Muscle layer of duodenum (tissue), 2 donors: ENCODE data around the gene PRKAG1.

Experiments used
- H3K27ac ChIP-seq: one replicate; pipeline ENCODE4 v1.7.0; 2013; ENCODE audit warnings: mild to moderate bottlenecking, low read length
- H3K27me3 ChIP-seq: one replicate; pipeline ENCODE4 v1.7.0; 2013; ENCODE audit warnings: low read depth, mild to moderate bottlenecking, control low read depth, low read length
- H3K36me3 ChIP-seq, 2 donors: one replicate each; pipeline ENCODE4 v1.7.0; 2013; ENCODE audit warnings: low read length in 2 of 2, control low read depth in 1 of 2, mild to moderate bottlenecking in 1 of 2; ENCODE audit not compliant: insufficient read depth in 2 of 2, control insufficient read depth in 1 of 2
- H3K4me1 ChIP-seq, 2 donors: one replicate each; pipeline ENCODE4 v1.7.0; 2013; ENCODE audit warnings: low read length in 2 of 2, mild to moderate bottlenecking in 2 of 2, control low read depth in 1 of 2, moderate library complexity in 1 of 2; ENCODE audit not compliant: insufficient read depth in 2 of 2, control insufficient read depth in 1 of 2
- H3K4me3 ChIP-seq, 2 donors: one replicate each; pipeline ENCODE4 v1.7.0; 2013; ENCODE audit warnings: low read length in 2 of 2, low read depth in 1 of 2, mild to moderate bottlenecking in 1 of 2
- H3K9me3 ChIP-seq, 2 donors: one replicate each; pipeline ENCODE4 v1.7.0; 2013; ENCODE audit warnings: low read length in 2 of 2, control low read depth in 1 of 2, mild to moderate bottlenecking in 1 of 2; ENCODE audit not compliant: control insufficient read depth in 1 of 2
- donor health status: healthy.

PRKAG1 gene

DNA sequence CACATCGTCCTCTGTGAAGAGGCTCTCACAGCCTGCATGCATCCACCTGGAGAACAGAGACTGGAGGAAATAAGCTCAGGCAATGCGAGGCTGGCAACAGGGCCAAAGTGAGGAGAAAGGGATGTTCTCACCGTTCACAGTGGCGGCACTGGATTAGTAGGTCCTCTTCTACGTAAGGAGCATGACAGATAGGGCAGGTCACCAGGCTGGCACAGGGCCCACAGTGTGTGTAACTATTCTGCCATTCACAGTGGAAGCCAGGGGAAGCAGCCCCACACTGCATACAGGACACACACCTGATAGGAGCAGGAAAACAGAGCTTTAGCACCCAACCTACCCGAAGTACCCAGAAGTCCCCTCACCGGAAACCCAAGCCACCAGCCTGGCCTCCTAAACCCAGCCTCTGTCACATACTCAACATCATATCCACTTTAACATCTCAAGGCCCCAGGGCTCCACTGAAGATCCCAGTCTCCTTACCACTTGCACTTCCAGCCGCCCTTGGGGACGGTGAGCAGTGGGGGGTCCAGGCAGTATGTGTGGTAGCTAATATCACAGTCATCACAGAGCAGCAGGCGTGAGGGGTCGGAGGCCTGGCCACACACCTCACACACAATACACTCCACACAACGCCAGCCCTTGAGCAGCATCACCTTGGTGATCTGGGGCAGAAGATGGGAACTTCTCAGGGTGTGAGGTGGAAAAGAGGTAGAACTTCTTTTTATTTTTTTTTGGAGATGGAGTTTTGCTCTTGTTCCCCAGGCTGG, 27.7 kb upstream of the PRKAG1 start:
- H3K36me3 ChIP-seq = peaks cover 82 to 97% of the 10 kb centered on the region in 2 donors
- no peaks in the 10 kb centered on the region for H3K27me3 ChIP-seq
- no peaks in the 10 kb centered on the region for H3K9me3 ChIP-seq
- H3K27ac ChIP-seq = no peak overlapping the region
- H3K4me1 ChIP-seq = no peaks in the 10 kb centered on the region
- no peak overlapping the region for H3K4me3 ChIP-seq

GRCh38 chr12:49044660-49045059, 26.1 kb upstream of the PRKAG1 start:
- Histone ChIP-seq H3K4me3 (no peak overlapping the region), H3K36me3 (peaks cover 73 to 97% of the 10 kb centered on the region in 2 donors), H3K4me1 (no peaks in the 10 kb centered on the region), H3K9me3 (no peaks in the 10 kb centered on the region), H3K27ac (no peak overlapping the region), H3K27me3 (no peaks in the 10 kb centered on the region)

- Histone ChIP-seq H3K4me3 (no peak overlapping the region), H3K36me3 (peaks cover 73 to 97% of the 10 kb centered on the region in 2 donors), H3K9me3 (no peaks in the 10 kb centered on the region), H3K4me1 (no peaks in the 10 kb centered on the region), H3K27ac (no peak overlapping the region), H3K27me3 (no peaks in the 10 kb centered on the region)
These were observed 25.3 kb upstream of the PRKAG1 start for GRCh38 chr12:49043856-49044258.

- Histone ChIP-seq H3K27ac (no peak overlapping the region), H3K4me1 (no peaks in the 10 kb centered on the region), H3K27me3 (no peaks in the 10 kb centered on the region), H3K9me3 (no peaks in the 10 kb centered on the region), H3K36me3 (peaks cover 71 to 96% of the 10 kb centered on the region in 2 donors), H3K4me3 (no peak overlapping the region)
These were observed 24.7 kb upstream of the PRKAG1 start for GRCh38 chr12:49043241-49043640.

DNA sequence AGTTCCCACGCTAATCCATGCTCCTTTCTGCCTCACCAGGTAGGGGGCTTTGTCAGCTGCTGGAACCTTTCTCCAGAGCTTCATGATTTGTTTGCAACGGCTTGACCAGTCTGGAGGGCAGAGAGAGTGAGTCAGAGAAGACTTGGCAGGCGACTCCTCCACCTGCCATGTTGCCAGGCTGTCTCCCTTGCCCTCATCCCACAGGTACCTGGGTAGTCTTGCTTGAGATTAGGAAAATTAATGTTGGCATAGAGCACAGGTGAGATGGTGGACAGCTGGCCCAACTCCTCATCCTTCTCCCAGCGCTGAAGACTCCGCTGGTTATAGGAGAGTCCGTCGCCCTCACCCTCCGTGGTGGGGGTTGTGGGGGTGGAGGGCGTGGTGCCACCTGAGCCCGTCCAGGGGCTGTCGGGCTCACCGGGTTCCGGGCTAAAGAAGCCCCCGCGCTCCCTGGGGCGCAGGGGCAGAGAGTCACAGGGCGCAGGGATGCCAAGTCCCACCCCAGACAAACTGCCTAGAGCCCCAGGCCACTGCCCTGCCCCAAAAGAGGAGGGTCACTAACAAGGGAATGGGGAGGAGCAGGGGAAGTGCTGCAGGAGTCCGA, 23.4 kb upstream of the PRKAG1 start:
- H3K4me3 ChIP-seq = no peak overlapping the region
- H3K36me3 ChIP-seq = peaks cover 76 to 99% of the 10 kb centered on the region in 2 donors
- H3K27ac ChIP-seq = no peak overlapping the region
- H3K27me3 ChIP-seq = no peaks in the 10 kb centered on the region
- H3K4me1 ChIP-seq = no peaks in the 10 kb centered on the region
- H3K9me3 ChIP-seq = no peaks in the 10 kb centered on the region

GRCh38 chr12:49041036-49041880, 22.7 kb upstream of the PRKAG1 start:
- no peaks in the 10 kb centered on the region for H3K4me1 ChIP-seq
- H3K9me3 ChIP-seq = no peaks in the 10 kb centered on the region
- no peaks in the 10 kb centered on the region for H3K27me3 ChIP-seq
- no peak overlapping the region for H3K27ac ChIP-seq
- H3K4me3 ChIP-seq = no peak overlapping the region
- peaks cover 76 to 96% of the 10 kb centered on the region in 2 donors for H3K36me3 ChIP-seq

DNA sequence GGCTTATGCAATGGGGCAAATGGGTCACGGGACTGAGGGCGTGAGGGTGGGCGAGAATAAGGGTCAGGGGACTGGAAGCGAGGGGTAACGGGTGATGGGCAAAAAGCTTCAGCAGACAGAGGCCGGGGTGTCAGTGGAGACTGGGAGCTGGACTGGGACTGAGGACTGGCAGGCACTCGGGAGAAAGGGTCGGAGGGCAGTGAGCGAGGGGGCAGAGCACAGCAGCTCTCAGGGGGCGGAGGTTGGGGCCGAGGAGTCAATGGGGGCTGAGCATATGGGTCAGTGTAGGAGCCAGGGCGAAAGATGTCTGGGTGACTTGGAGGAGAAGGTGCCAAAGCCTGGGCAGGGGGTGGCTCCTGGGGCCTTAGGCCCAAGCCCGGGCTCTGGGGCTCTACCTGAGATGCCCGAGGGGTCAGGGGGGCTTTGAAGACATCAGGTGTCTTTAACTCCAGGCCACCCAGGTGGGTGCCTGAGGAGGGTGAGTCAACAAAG, 21.8 kb upstream of the PRKAG1 start:
- no peaks in the 10 kb centered on the region for H3K9me3 ChIP-seq
- H3K4me1 ChIP-seq = no peaks in the 10 kb centered on the region
- H3K4me3 ChIP-seq = no peak overlapping the region
- no peak overlapping the region for H3K27ac ChIP-seq
- H3K27me3 ChIP-seq = no peaks in the 10 kb centered on the region
- peaks cover 69 to 88% of the 10 kb centered on the region in 2 donors for H3K36me3 ChIP-seq

DNA sequence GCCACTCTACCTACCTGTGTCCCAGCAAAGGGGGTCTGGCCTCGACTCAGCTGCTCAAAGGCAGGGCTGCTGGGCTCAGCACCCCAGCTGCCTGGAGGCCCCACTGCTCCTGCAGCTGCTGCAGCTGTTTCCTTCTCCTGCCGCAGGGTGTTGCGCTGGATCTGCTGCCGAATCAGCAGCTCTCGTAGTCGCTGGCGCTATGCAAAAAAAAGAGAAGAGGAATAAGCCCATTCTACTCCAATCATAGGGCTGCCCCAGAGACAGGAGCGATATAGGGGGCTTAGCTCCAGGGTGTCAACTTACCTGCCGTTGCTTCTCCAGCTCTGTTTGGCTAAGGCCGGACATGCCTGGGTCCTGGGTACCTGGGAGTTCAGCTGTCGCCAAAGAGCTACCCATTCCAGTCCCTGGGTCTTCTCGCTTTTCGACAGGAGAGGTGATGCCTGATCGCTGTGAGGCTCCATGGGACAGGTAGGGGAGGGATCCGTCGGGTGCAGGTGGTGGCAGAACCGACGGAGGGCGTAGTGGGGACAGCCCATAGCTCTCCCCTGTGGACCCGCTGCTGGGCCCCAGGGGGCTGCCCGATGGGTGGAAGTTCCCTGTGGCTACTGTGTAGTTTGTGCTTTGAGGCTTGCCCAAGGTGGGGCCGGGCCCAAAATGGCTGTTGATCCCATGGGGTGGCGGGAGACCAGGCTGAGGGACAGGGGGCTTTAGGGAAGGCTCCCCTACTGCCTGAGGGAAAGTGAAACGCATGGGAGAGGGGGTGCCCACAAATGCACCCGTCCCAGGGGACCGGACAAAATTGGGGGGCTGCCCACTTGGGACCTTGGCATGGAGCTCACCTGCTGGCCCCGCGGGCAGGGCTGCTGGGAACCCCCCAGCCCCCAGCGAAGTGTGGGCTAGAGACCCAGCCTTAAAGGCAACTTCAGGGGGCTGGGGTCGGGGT, 21.1 kb upstream of the PRKAG1 start:
- no peak overlapping the region for H3K4me3 ChIP-seq
- H3K36me3 ChIP-seq = peaks cover 72 to 88% of the 10 kb centered on the region in 2 donors
- H3K27ac ChIP-seq = no peak overlapping the region
- no peaks in the 10 kb centered on the region for H3K27me3 ChIP-seq
- H3K4me1 ChIP-seq = no peaks in the 10 kb centered on the region
- H3K9me3 ChIP-seq = no peaks in the 10 kb centered on the region

DNA sequence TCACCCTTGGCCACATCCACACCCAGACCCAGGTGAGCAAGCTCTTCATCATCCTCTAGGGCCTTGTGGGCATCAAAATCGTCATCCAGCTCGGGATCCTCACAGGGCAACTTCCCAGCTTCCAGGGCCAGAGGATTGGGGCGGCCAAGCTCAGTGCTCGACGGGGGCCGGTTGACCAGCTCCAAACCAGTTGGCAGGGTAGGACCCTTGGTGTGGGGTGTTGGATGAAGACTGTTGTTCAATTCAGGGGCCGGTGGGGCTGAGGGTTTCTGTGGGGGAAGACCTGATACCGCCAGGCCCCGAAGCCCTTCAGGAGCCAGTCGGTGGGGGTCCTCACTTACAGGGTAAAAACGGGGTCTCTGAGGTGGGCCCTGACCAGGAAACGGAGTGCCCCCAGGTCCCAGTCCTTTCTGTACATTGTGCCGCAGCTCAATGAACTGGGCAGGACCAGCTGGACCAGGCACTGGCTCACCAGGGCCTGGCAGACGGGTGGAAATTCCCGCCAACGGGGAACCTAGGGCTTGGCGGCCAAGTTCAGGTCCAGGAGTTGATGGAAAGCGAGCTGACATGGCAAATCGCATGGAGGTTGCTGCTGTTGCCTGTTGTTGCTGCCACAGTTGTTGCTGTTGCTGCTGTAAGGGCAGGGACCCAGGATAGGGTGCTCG, 19.8 kb upstream of the PRKAG1 start:
- peaks cover 0 to 2% of the 10 kb centered on the region in 2 donors for H3K4me1 ChIP-seq
- H3K36me3 ChIP-seq = peaks cover 71 to 87% of the 10 kb centered on the region in 2 donors
- H3K9me3 ChIP-seq = no peaks in the 10 kb centered on the region
- no peak overlapping the region for H3K27ac ChIP-seq
- no peaks in the 10 kb centered on the region for H3K27me3 ChIP-seq
- no peak overlapping the region for H3K4me3 ChIP-seq

DNA sequence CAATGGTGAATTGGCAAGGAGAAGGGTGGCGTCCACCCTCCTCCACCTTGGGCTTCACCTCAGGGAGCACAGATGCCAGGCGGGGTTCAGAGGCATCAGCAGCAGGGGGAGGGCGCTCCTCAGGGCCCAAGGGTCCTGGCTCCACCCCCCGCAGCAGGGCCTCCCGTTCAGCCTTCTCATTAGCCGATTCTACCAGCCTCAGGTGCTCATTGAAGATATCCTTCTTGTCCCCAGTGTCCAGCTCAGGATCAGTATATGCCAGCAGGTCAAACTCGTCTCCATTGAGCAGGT, 19.3 kb upstream of the PRKAG1 start:
- Histone ChIP-seq H3K27ac (no peak overlapping the region), H3K27me3 (no peaks in the 10 kb centered on the region), H3K4me3 (no peak overlapping the region), H3K4me1 (peaks cover 0 to 7% of the 10 kb centered on the region in 2 donors), H3K36me3 (peaks cover 71 to 87% of the 10 kb centered on the region in 2 donors), H3K9me3 (no peaks in the 10 kb centered on the region)
